Measurements from ENCODE around the gene ALCAM. TPM values are rescaled to one million over a fixed set of nuclear protein-coding genes. Genes with fewer than 3 reads are reported as not detected.

ALCAM gene
- total RNA-seq, 4 donors from 2014 or later: 18.6 to 43.7 (median 21.2) TPM

GRCh38 chr3:105606016-105606415 lies 239.3 kb downstream of the ALCAM start:
- no peak for DNase-seq
- Histone ChIP-seq H3K36me3 (no peaks in the 10 kb centered on the region), H3K4me3 (no peak overlapping the region), H3K27ac (no peak overlapping the region), H3K9me3 (no peaks in the 10 kb centered on the region), H3K4me1 (no peaks in the 10 kb centered on the region), H3K27me3 (no peaks in the 10 kb centered on the region)
- TF ChIP-seq CTCF (IDR thresholded peaks at IDR 0.05) (no peak), POLR2A (IDR thresholded peaks at IDR 0.05) (no peak)

GRCh38 chr3:105608623-105609022 lies 241.9 kb downstream of the ALCAM start:
- DNase-seq: no peak
- Histone ChIP-seq H3K9me3 (no peaks in the 10 kb centered on the region), H3K4me1 (no peaks in the 10 kb centered on the region), H3K4me3 (no peak overlapping the region), H3K27ac (no peak overlapping the region), H3K27me3 (no peaks in the 10 kb centered on the region), H3K36me3 (no peaks in the 10 kb centered on the region)
- TF ChIP-seq POLR2A (IDR thresholded peaks at IDR 0.05) (no peak), CTCF (IDR thresholded peaks at IDR 0.05) (no peak)

- H3K27ac ChIP-seq: no peak overlapping the region
- DNase-seq: no peak
- H3K9me3 ChIP-seq: no peaks in the 10 kb centered on the region
- no peaks in the 10 kb centered on the region for H3K36me3 ChIP-seq
- no peaks in the 10 kb centered on the region for H3K4me1 ChIP-seq
- no peak for TF ChIP-seq CTCF (IDR thresholded peaks at IDR 0.05)
- no peak for TF ChIP-seq POLR2A (IDR thresholded peaks at IDR 0.05)
- no peak overlapping the region for H3K4me3 ChIP-seq
- H3K27me3 ChIP-seq: no peaks in the 10 kb centered on the region
These were observed 243.8 kb downstream of the ALCAM start for GRCh38 chr3:105610473-105610872.

GRCh38 chr3:105611304-105612192 lies 244.8 kb downstream of the ALCAM start:
- Histone ChIP-seq H3K9me3 (no peaks in the 10 kb centered on the region), H3K27ac (no peak overlapping the region), H3K4me3 (no peak overlapping the region), H3K27me3 (no peaks in the 10 kb centered on the region), H3K4me1 (no peaks in the 10 kb centered on the region), H3K36me3 (no peaks in the 10 kb centered on the region)
- TF ChIP-seq CTCF (IDR thresholded peaks at IDR 0.05) (no peak), POLR2A (IDR thresholded peaks at IDR 0.05) (no peak)
- no peak for DNase-seq

DNA sequence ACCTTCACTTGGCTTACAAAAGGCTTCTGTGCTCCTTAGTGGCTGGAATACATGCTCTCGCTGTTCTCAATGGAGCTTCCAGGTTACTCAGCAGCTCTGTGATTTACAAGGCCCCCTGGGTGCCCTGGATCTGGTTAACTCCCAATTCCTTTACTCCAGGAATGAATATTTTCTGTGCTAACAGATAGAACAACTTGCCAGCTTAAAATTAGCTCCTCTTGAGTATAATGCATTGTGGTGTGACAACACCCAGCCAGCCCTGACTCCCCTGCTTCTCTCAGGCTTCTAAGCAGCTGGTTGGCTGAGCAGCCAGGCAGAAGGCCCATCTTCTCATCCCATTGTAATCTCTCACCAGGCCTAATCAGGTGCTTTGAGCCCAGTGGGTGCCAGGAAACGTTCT lies 246.4 kb downstream of the ALCAM start:
- DNase-seq: no peak
- TF ChIP-seq CTCF (IDR thresholded peaks at IDR 0.05) (no peak), POLR2A (IDR thresholded peaks at IDR 0.05) (no peak)
- no peak overlapping the region for H3K27ac ChIP-seq
- H3K4me3 ChIP-seq: no peak overlapping the region
- H3K4me1 ChIP-seq: no peaks in the 10 kb centered on the region
- H3K27me3 ChIP-seq: no peaks in the 10 kb centered on the region
- no peaks in the 10 kb centered on the region for H3K36me3 ChIP-seq
- no peaks in the 10 kb centered on the region for H3K9me3 ChIP-seq

All from Peyer's patch (tissue), 4 donors.